NCI-H2227 treated with DMSO at 0.1 percent for 48 hours (cell line): ENCODE results near the gene ERCC6L.

ENCODE experiments used
- DNase-seq: peaks from one replicate; lab custom pipeline; 2025; lab: John Stamatoyannopoulos, UW

The ERCC6L gene

GRCh38 chrX:72169008-72169728 is 69.7 kb downstream of the ERCC6L start:
- no peak for DNase-seq

- DNase-seq = no peak
These were observed 73.3 kb downstream of the ERCC6L start for GRCh38 chrX:72165551-72165950.

- DNase-seq = peak; percentile 5
These were observed 79.1 kb downstream of the ERCC6L start for GRCh38 chrX:72159769-72160168.

- no peak for DNase-seq
These were observed 80.1 kb downstream of the ERCC6L start for GRCh38 chrX:72158773-72159172.
